H4 (cell line): ENCODE results near the gene TRIM9. TPM values are rescaled to one million over a fixed set of nuclear protein-coding genes. Genes with fewer than 3 reads are reported as not detected.
"Not testable (repeated sequence)": the region's sequence is repeated elsewhere in the genome, so short reads cannot be mapped to it uniquely, and the experiment has no call there.

Experiments used
- DNase-seq: peaks from one replicate; pipeline ENCODE4 v3.0.0-alpha.2; 2015; ENCODE audit warnings: low spot score
- total RNA-seq: library from RNA; depleted of rRNA; stranded (reverse); fragments of >200 nt; shearing (Covaris generic); gene quantifications from 2 replicates; pipeline ENCODE4 v1.2.3, GENCODE V29; 2014

The TRIM9 gene
- total RNA-seq, 1 experiment from 2014 or later, result 0.48 TPM

GRCh38 chr14:50963919-50964318 lies 131.0 kb downstream of the TRIM9 start:
- no peak for DNase-seq

DNA sequence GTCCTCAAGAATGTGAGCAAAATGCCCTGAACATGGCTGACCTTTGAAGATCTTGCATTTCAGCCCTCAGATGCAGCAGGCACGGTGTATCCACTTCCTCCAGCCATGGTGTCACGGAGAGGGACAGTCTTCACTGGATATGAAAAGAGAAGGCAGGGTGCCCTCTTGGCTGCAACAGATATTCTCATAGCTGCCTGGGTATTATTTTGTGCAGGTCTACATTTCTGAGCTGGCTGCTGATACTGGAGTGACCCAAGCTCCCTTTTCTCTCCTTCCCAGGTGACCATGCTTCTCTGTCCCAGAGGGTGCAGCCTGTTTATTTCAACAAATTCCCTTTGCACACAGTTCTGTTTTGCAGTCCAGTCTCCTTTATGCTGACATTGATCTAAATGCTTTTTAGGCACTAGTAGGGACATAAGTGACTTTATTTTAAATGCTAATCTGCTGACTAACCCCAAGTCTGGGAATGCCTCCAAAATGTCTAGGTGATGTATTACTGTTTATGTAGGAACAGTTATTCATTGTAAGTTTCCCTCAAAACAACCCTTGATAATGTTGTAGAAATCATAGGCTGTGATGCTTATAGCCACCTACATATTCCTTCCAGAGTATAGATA lies 133.2 kb downstream of the TRIM9 start:
- DNase-seq, result peak; percentile 90

- peak; percentile 56 for DNase-seq
Measured at GRCh38 chr14:50957296-50957695, 137.6 kb downstream of the TRIM9 start.

- DNase-seq, result not testable (repeated sequence)
Measured at GRCh38 chr14:50956421-50956820, 138.5 kb downstream of the TRIM9 start.

DNA sequence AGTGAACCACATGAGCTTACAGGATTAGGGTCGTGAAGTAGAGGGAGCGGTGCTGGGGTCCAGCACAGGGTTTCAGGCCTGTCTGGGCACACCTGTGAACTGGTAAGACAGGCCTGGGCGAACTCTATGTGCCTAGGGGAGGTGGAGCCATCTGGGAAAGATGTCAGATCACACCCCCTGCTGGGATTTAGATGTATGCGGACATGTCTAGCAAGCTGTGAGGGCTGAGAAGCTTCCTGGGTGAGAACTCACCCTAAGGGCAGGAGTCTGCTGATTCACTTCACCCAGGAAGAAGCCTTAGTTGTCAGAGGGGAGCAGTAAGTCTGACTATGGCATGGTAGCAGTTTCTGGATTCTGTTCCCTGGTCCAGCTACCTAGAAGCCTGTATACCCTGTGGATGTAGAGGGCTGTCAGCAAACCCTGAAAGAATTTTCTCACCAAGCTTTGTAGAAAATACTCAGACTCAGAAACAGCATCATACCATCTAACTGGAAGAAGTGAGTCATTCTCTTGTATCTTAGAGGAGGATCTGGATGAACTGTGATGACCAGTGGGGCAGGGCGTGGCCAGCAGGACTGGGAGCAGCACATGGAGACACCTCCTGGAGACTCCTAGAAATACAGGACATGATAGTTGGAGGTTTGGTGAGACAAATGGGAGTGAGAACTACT lies 139.4 kb downstream of the TRIM9 start:
- DNase-seq, result peak; percentile 98

DNA sequence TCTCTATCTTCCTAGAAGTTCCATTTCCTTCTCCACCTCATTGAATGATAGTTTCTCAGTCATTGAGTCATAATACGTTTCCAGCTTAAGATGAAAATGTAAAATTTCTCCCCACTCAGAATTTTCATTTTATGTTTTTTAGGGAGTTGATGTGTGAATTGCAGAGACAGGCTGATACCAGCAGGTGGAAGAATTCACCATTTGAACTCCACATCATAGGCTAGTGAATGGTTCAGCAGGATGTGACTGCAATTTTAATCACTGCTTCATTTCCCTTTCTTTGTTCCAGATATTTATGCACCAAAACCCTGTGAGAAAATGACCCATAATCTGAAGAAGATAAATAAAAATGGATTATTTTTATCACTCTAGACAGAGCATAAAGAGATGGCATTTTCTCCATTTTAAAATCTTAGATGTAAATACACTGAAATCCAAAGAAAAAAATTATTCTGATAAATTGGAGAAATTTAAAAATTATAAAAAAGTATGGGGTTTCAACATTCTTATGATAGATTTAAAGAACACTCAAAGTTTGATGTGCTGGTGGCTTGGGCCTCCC lies 140.0 kb downstream of the TRIM9 start:
- peak; percentile 70 for DNase-seq

DNA sequence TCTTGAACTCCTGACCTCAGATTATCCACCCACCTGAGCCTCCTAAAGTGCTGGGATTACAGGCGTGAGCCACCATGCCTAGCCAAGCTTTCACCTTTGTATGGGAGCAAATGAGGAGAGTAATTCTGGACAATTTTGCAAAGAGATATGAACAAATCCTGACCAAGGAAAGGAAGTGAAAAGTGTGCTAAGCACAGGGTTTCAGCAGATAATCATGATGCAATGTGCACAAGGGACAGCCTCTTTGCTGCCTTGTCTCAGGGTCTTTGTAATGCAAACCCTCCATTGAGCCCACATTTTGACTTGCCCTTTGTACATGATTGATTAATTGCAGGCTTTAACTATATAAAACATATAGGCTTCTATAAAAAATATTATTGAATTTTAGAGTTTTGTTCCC lies 141.4 kb downstream of the TRIM9 start:
- DNase-seq, result no peak

- DNase-seq, result no peak
Measured at GRCh38 chr14:50951032-50951431, 143.9 kb downstream of the TRIM9 start.

DNA sequence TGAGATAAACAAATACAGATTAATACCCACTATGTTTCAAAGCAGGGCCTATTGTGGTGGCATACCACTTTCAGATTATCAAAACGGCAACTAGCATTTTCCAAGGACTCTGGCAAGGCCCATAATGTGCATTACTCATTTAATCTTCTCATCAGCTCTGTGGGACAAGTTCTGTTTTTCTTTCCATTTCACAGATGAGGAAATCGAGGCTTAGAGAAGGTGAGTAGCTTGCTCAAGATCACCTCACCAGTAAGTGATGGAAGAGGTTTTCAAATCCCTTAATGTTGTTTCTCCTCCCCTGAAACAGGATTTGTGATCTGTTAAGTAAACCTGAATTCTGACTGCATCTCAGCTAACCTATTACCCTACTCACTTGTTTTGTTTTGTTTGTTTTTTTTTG lies 146.7 kb downstream of the TRIM9 start:
- no peak for DNase-seq

DNA sequence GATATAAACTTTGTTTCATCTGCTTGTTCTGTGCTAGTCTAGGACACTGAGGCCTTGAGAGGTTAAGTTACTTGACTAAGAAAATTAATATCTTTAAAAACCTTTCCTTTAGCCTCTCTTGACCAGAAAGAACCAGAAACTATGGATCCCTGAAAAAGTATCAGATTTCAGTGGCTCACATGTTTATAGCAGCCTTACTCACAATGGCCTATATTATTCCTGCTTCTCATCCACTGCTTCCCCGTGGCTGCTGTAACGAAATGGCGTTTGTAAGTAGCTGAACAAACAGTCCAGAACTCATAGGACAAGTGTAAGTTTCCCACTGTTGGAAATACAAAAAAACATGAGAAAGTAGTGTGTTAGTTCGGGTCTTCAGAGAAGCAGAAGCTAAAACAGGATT lies 147.5 kb downstream of the TRIM9 start:
- no peak for DNase-seq

- no peak for DNase-seq
Measured at GRCh38 chr14:50946234-50946935, 148.5 kb downstream of the TRIM9 start.

DNA sequence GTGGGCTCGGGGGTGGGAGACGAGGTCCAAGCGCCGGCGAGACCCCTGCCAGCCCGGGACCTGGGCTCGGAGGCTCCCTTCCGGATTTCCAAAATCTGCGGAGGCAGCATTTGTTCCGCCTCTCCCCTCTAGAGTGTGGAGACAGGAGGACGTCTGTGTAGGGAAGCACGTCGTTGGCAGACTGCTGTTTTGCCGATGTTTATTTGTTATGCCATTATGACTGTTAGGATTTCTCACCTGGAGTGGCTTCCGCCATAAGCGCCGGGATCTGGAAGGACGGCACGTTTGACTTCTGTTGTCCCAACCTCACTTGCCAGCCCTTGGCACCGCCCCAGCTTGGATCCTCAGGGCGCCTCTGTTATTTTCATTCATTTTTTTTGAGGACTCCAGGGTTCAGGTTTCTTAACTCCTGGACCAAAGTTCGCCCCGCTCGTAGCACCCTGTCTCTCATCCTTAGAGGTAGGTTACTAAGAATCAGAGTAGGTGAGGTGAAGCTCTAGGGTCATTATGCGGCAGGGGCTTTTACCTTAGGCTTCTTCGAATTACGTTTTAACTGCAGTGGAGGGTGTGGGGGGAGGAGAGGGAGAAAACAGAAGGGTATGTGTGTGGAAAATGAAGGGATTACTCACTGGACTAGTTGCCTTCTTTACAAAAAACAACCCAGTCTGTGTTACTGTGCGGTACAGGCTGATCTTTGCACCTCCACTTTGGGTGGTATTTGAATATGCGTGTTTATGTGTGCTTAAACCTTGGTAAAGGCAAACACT lies 150.1 kb downstream of the TRIM9 start:
- peak; percentile 37 for DNase-seq

GRCh38 chr14:50943943-50944646 lies 150.8 kb downstream of the TRIM9 start, which contains the start of gene PYGL:
Gene PYGL (minus strand): TSS chr14:50944483. CDS start chr14:50944403, 80 bp downstream.
- DNase-seq, result peak; percentile 30

DNA sequence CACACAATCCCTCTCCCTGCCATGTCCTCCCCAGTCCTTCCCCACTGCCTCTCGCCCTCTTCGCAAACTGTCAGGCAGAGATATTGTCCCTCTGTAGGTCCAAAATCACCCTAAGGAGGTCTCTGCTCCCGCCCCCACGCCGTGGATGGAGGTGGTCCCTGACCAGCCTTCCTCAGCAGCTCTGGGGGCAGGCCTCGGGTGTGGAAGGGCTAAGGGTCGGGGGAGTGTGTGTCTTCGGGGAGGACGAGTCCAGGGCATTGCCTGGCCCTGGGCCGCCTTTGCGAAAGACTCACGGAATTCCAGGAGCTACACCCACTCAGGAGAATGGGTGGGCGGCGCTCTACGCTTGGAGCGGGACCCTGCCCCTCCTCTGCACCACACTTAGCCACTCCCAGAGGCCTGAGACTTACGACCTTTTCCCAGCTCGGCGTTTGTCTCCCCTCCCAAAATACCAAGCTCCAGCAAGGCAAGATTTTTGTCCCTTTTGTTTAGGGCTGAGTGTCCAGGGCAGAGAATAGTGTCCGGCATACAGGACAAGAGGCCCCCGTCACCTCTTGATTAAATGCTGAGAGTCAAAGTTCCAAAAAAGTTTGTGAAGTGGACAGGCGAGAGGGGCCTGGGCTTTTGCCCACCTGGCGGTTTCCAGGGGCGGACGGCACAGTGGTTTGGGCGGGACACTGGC lies 151.5 kb downstream of the TRIM9 start:
- no peak for DNase-seq

- not testable (repeated sequence) for DNase-seq
Measured at GRCh38 chr14:50941638-50942037, 153.3 kb downstream of the TRIM9 start.

DNA sequence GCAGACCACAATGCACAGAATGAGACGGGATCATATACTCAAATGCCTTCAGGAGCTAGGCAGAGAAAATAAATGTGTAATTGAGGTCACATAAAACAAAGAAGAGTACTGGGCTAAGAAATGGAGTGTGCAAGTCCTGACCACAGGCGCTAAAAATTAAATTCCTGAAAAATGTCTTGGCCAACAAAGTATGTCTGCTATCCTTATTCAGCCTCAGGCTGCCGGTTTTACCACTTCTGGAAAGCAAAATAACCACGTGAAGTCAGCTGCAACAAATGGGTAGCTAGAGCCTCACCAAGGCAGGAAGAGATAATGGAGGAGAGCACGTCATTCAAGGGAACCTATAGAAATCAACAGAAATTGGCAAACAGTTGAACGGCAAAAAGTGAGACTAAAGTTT lies 153.8 kb downstream of the TRIM9 start:
- DNase-seq, result no peak

DNA sequence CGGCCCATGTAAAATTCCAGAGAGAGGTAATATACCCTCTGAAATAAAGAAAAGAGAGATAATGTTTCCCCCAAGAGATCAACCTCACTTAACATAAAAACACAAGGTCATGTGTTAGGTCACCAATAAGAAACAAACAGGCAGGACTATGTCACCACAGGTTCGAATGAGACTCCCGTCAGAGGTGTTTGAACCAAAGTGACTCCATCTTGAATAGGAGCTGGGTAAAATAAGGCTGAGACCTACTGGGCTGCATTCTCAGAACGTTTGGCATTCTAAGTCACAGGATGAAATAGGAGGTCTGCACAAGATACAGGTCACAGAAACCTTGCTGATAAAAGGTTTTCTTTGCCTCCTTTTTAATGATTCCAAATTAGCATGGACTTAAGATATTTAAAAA lies 157.1 kb downstream of the TRIM9 start:
- DNase-seq, result no peak

DNA sequence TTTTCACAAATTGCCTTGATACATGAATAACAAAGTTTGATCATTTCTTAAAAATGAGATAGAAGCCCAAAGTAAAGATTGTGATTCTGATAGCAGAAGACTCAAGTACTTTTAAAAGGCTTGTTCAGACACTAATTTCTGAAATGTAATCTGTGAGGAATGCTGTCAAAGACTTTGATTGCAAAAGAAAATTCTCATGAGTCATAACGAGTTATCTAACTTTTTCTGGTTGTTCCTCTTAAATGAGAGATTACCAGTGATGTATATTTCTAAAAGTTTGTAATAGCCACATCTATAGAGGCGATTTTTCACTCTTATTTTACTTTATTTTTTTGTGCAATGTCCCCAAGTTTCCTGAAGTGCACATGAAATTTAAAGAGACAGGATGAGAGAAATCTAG lies 157.6 kb downstream of the TRIM9 start:
- DNase-seq, result no peak

- no peak for DNase-seq
Measured at GRCh38 chr14:50936882-50937281, 158.0 kb downstream of the TRIM9 start.

DNA sequence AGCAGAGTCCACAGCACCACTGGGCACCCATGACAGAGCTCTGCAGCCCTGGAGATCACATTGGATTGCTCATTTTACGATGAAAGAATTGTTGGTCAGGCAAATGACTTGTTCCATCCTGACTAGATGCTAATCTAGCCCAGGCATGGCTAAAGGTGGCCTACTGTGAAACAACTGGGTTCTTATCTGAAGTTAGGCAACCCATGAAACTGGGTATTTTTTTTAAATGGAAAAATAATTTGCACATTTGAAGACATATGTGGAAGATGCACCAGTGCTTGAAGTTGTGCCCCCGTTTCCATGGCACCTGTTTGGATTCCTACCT lies 158.9 kb downstream of the TRIM9 start:
- DNase-seq, result no peak
